ENCODE results near the gene THSD7A. TPM values are rescaled to one million over a fixed set of nuclear protein-coding genes. Genes with fewer than 3 reads are reported as not detected.

THSD7A gene
- total RNA-seq, 1 experiment from 2014 or later = 0.68 TPM

GRCh38 chr7:11533229-11533820 lies 298.7 kb downstream of the THSD7A start:
- H3K36me3 Mint-ChIP-seq = no peaks in the 10 kb centered on the region
- H3K27me3 Mint-ChIP-seq (ENCODE audit: low read depth) = peaks cover 25% of the 10 kb centered on the region
- H3K4me3 Mint-ChIP-seq = no peak overlapping the region
- POLR2A ChIA-PET = no interaction called here
- H3K4me1 Mint-ChIP-seq = peaks cover 12% of the 10 kb centered on the region
- no peaks in the 10 kb centered on the region for H3K9me3 Mint-ChIP-seq
- TF ChIP-seq ATF6 (CRISPR knock-in tag; IDR thresholded peaks at IDR 0.05) = no peak
- TF ChIP-seq ZNF219 (CRISPR knock-in tag; IDR thresholded peaks at IDR 0.05; ENCODE audit: borderline replicate concordance) = no peak
- TF ChIP-seq NFATC4 (CRISPR knock-in tag; IDR thresholded peaks at IDR 0.05) = no peak
- H3K27ac Mint-ChIP-seq = no peak overlapping the region
- CTCF ChIA-PET = no interaction called here
- ATAC-seq (no peak), DNase-seq (ENCODE audit: low spot score) (no peak)

- ATAC-seq (peak; percentile 60), DNase-seq (ENCODE audit: low spot score) (no peak)
- Mint-ChIP-seq H3K9me3 (peaks cover 13% of the 10 kb centered on the region), H3K4me3 (no peak overlapping the region), H3K36me3 (peaks cover 13% of the 10 kb centered on the region), H3K4me1 (peaks cover 15% of the 10 kb centered on the region), H3K27ac (no peak overlapping the region), H3K27me3 (ENCODE audit: low read depth) (peaks cover 48% of the 10 kb centered on the region)
- CTCF ChIA-PET = no interaction called here
- TF ChIP-seq CREM (CRISPR knock-in tag; IDR thresholded peaks at IDR 0.05) = no peak
- TF ChIP-seq ATF1 (CRISPR knock-in tag; IDR thresholded peaks at IDR 0.05) = no peak
- TF ChIP-seq ZNF281 (CRISPR knock-in tag; IDR thresholded peaks at IDR 0.05) = no peak
- POLR2A ChIA-PET = interaction anchor here (0.6 kb wide), 1 partner anchor 722 kb away, joined by 7 read pairs; no protein-coding TSS in a partner anchor
Measured at GRCh38 chr7:11529382-11529781, 302.6 kb downstream of the THSD7A start.

GRCh38 chr7:11527707-11528106 lies 304.3 kb downstream of the THSD7A start:
- H3K36me3 Mint-ChIP-seq = peaks cover 13% of the 10 kb centered on the region
- POLR2A ChIA-PET = no interaction called here
- TF ChIP-seq IRF2 (CRISPR knock-in tag; IDR thresholded peaks at IDR 0.05; ENCODE audit: borderline replicate concordance, low read depth) (no peak), ARID4B (CRISPR knock-in tag; IDR thresholded peaks at IDR 0.05; ENCODE audit: borderline replicate concordance) (no peak)
- H3K27me3 Mint-ChIP-seq (ENCODE audit: low read depth) = peaks cover 48% of the 10 kb centered on the region
- ATAC-seq (peak; percentile 81), DNase-seq (ENCODE audit: low spot score) (no peak)
- peaks cover 15% of the 10 kb centered on the region for H3K4me1 Mint-ChIP-seq
- H3K4me3 Mint-ChIP-seq = no peak overlapping the region
- CTCF ChIA-PET = interaction anchor here (1.1 to 1.4 kb wide), 2 partner anchors 12 to 30 kb away, joined by 4 to 5 read pairs; no protein-coding TSS in a partner anchor
- no peak overlapping the region for H3K27ac Mint-ChIP-seq
- H3K9me3 Mint-ChIP-seq = peaks cover 13% of the 10 kb centered on the region
